Measurements from ENCODE around the gene SET.

SET gene

DNA sequence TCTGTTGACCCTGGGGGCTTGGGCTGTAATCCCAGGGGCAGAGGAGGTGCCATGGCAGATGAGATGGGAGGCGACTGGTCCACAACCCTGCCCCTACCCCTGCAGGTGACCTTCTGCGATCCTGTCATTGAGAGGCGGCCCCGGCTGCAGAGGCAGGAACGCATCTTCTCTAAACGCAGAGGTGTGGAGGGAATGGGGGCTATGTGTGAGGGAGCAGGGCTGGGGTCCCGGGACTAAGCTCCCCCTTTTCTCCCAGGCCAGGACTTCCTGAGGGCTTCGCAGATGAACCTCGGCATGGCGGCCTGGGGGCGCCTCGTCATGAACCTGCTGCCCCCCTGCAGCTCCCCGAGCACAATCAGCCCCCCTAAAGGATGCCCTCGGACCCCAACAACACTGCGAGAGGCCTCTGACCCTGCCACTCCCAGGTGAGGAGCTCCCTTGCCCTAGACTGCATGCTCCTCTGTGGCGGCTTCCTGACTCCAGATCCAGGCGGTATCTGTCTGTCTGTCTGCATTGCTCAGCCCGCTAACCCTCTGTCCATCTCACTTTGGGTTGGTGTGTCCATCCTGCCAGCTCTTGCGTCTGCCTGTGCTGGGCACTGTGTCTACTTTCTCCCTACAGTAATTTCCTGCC is 25.0 kb downstream of the SET start:
- no peak for DNase-seq

DNA sequence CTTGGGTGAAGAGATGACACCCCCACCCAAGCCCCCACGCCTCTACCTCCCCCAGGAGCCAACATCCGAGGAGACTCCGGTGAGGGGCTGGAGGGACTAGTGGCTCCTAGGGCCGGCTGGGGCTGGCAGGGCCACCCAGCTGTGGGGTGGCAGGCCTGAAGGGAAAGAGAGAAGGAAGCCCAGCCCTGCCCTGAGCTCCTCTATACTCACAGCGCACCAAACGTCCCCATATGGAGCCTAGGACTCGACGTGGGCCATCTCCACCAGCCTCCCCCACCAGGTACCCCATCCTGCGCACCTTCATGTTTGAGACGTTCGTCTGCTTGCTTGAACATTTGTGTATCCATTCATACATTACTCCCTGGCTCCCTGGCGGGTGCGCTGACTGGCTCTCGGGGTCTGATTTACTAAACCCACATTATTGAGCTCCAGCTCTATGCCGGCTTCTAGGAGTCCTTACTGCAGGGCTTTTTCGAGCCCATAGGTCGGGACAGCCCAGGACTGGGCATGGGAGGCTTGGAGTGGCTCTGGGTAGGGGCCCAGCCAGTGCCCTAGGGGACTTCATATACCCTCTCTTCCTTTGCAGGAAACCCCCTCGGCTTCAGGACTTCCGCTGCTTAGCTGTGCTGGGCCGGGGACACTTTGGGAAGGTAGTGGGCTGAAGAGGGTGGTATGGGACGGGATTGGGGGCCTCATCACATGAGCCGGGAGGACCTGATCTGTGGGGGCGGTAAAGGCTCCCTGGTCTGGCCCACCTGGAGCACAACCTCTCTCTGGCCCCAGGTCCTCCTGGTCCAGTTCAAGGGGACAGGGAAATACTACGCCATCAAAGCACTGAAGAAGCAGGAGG is 25.8 kb downstream of the SET start:
- DNase-seq = no peak

DNA sequence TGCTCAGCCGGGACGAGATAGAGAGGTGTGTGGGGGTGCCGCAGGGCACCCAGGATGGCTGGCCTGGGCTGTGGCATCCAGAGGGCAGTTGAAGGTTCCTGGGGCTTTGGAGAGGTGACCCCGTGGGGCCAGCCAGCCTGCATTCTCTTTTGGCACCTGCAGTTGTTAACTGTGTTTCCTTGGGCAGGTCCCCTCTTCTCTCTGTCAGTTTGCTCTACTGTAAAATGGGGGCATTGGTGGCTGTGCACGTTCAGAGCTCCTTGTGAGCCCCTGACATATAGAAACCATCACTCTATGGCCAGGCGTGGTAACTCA is 26.4 kb downstream of the SET start:
- no peak for DNase-seq

DNA sequence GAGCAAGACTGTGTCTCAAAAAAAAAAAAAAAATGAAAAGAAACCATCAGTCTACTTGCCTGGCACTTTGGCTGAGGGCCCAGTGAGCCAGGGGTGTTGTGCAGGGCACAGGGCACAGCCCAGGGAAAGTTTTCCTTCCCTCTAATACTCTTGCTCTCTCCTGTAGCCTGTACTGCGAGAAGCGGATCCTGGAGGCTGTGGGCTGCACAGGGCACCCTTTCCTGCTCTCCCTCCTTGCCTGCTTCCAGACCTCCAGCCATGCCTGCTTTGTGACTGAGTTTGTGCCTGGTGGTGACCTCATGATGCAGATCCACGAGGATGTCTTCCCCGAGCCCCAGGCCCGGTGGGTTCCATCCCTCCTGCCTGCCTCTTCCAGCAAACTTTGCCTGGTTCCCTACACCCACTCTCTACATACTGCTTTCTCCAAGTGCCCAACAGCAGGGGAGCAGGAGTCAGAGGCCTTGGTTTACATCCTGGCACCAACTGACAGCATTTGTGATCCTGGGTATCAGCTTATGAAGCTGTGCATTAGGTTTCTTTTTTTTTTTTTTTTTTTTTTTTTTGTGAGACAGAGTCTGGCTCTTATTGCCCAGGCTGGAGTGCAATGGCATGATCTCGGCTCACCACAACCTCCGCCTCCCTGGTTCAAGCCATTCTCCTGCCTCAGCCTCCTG is 27.7 kb downstream of the SET start:
- DNase-seq = no peak

DNA sequence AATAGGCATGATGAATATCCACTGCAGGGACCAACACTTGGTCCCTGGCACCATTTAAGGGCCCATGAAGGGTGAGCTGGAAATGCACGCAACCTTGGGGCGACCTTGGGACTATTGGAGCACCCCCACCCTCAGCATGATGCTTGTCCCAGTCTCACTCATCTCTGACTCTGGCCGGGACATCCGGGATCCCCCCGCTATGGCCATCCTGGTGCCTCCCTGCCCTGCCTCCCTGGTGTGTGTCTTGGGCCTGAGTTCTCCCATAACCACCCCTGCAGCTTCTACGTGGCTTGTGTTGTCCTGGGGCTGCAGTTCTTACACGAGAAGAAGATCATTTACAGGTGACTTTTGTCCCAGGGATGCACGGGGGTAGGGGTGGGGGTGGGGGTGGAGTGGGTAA is 29.0 kb downstream of the SET start:
- DNase-seq = no peak

DNA sequence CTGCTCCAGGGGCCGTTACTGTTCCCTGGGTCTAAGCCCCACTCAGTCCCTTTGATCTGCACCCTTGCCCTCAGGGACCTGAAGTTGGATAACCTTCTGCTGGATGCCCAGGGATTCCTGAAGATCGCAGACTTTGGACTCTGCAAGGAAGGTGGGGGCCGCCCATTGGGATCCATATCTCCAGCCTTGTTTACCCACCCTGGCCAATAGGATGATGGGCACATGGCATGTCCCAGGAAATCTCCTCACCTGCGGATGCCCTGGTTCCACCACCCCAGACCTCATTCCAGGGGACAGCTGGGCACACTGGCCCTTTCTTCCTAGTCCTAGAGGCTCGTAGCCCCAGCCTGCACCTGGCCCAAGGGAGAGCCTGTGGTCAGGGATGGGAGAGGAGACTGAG is 29.5 kb downstream of the SET start:
- no peak for DNase-seq

DNA sequence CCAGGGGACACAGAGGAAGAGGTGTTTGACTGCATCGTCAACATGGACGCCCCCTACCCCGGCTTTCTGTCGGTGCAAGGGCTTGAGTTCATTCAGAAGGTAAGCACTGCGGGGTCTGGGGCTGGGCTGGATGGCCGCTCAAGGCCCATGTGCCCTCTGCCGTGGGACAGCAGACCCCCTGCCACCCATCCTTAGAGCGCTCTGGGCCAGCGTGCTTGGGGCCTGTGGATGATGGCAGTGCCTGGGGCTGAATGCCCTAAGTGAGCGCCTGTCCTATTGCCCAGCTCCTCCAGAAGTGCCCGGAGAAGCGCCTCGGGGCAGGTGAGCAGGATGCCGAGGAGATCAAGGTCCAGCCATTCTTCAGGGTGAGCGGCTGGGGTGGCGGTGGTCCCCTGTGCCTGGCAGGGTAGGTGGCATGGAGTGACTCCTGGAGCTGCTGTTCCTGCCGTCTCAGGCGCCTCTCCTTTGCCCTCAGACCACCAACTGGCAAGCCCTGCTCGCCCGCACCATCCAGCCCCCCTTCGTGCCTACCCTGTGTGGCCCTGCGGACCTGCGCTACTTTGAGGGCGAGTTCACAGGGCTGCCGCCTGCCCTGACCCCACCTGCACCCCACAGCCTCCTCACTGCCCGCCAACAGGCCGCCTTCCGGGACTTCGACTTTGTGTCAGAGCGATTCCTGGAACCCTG is 31.0 kb downstream of the SET start:
- DNase-seq = no peak

DNA sequence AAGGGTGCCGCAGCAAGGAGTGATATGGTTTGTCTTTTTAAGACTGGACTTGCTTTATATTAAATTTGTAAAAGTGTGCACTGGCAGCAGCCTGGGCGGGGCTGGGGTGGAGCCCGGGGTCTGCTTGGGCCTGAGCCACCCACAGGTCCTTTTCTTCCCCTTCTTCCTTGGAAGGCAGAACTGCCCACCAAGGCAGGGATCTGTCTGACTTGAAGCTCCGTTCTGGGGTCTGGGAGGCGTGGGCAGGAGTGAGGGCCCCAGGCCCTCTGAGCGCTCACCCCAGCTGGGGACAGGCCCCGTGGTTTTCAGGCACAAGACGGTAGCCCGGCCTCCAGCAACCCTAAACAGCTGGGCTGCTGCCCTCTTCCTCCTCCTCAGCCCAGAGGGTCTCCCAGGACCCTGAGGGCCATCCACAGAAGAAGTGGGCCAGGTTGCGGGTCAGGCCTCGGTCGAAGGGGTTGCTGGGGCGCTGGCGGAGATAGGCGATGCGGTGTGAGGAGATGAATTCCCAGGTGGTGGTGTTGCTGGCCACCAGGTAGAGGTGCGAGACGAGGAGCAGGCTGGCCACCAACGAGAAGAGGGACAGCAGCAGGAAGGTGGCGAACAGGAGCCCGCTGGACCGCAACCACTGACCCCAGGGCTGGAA is 31.9 kb downstream of the SET start:
- DNase-seq = no peak

DNA sequence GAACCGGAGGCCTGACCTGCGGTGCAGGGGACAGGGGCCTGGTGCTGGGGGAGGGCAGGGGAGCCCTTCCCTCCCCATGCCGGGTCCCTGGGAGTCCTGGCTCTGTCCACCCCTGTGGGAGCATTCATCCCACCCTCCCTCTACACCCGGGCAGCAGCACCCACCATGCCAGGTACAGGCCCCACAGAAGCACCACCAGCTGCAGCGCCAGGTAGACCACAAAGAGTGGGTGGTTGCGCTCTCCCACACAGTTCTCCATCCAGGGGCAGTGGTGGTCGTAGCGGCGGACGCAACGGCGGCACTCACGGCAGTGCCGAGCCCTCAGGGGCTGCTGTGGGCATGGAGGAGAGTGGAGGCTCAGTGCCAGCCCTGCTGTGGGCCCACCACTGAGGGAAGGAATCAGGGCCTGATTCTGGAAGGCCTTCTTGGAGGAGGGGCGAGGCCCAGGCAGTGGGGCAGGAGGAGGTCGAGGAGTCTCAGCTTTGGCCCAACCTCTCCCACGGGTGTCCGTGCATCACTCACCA is 32.5 kb downstream of the SET start:
- DNase-seq = no peak

DNA sequence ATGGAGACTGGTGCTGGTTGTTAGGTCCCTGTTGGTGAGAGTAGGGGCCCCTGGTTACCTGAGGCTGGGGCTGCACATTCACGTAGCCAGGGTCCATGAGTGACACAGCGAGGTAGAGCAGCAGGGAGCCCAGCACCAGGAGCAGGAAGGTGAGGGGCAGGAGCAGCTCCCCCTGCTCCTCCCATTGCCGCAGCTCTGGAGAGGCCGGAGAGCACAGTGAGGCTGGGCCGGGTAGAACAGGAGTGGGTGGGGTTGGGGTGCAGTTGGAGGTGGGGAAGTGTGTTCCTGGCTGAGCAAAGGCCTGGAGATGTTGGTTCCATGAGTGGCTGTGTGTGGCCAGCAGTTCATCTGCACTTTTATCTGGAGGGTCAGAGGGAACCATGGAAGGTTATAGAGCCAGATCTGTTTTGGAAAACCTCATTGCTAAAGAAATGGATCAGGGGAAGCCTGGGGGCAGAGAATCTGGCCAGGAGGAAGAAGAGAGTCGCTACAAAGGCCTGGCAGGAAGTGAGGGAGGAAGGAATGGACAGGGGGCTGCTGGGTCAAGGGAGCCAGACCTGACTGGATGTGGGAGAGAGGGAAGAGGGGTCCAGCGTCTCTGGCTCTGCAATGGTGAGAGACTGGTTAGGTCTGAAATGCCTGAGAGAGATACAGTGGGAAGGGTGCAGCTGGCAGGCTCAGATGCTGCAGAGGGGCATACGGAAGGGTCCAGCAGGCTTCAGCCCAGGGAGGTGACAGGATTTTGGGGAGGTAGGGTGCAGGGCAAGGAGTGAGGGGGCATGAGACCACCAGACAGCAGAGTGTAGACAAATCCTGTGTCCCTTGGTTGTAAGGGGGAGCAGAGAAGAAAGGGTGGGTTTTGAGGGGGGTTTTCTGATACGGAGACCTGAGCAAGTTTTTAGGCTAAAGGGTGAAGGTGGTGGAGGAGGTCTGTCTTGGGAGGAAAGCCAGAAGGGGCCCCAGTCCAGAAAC is 33.6 kb downstream of the SET start:
- no peak for DNase-seq

DNA sequence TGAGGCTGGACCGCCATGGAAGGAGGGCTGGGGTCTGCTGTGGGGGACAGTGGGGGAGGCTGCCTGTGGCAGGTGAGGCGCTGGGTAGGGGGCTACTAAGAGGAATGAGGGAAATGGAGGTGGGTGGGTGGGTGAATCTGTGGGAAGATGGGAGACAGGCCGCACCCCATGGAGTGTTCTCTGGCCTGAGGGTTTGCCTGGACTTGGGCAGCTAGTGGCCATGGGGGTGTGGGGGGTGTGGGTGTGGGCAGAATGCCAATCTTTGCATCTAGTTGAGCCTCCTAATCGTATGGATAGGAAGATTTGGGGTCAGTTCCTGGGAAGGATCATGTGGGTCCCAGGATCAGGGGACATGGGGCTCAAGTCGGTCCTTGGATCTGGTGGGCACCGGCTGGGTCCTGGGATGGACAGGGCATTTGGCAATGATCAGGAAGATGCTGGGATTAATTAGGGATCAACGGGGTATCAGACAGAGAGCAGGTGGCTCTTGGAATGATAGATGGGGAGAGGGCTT is 34.4 kb downstream of the SET start:
- no peak for DNase-seq

DNA sequence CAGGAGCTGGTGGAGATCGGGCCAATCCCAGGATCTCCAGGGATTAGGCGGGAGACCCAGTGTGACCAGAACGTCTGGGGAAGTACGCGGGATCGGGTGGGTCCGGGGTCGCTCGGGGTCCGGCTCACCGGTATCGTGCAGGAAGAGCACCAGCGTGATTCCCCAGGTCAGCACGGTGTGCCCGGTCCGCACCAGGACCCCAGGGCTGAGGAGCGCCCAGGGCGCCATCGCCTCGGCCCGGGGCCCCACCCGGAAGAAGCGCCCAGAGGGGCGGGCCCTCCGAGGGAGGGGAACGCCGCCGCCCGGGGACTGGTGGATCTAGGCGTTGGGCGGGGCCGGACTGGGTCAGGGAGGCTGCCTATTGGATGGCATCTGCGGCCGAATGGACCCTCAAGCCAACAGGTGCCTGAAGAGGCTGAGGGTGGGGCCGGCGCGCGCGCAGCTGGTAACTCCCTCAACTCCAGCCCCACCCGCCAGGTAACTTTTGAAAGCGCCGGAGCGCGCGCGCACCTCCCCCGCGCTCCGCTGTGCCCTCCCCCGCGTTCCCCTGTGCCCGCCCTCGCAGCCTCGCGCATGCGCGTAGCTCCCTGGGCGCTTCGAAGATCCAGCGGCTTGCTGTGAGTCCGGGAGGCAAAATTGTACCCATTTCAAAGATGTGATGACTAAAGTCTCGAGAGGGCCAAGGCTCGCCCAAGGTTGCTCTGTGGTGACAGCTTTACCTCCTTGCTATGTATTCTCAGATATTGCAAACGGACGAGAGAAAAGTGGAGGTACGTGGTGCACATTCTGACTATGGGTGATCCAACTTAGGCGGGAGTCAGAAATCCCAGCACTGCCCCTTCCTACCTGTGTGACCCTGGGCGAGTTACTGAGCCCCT is 35.1 kb downstream of the SET start, which contains the start of gene ZDHHC12:
Gene ZDHHC12 (minus strand): TSS at position 262 of the 878 bp plus-strand sequence. CDS start 34 bp downstream, at position 228.
- DNase-seq = peak; percentile 81

DNA sequence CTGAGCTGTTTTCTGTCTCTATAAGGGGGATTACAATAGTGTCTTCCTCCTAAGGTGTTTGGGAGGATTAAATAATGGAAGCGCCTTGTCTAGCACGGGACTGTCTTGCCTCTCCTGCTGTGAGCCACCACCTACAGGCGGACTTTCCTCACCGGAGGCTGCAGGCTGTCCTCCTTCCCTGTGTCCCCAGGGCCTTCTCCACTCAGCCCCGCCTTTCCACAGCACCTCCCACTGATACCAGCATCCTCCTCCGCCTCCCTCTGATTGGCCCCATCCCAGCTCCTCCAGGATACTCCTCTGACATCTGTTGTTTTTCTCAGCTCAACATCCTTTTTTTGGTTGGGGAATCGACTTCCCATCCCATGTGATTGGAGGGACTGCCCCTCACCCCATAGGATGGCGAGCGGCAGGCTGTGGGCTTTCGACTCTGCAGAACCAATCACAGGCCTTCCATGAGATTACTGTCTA is 35.8 kb downstream of the SET start:
- DNase-seq = peak; percentile 7

DNA sequence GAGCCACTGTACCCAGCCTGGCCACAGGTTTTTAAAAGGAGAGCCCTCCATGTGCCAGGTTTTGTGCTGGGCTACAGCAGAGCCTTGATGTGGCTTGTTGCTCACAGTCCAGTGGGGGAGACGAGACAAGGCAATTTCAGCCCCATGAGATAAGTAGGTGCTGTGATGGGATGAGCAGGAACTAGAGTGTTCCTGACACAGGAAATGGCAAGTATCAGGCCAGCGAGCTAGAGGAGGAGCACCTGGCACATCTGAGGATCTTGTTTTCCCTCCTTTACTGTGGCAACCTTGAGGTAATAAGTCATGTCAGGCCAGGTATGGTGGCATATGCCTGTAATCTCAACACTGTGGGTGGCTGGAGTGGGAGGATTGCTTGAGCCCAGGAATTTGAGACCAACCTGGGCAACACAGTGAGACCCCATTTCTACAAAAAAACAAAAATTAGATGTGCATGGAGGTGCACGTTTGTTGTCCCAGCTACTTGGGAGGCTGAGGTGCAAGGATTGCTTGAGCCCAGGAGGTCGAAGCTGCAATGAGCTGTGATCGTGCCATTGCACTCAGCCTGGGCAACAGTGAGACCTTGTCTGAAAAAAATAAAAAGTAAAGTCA is 38.7 kb downstream of the SET start:
- DNase-seq = no peak

DNA sequence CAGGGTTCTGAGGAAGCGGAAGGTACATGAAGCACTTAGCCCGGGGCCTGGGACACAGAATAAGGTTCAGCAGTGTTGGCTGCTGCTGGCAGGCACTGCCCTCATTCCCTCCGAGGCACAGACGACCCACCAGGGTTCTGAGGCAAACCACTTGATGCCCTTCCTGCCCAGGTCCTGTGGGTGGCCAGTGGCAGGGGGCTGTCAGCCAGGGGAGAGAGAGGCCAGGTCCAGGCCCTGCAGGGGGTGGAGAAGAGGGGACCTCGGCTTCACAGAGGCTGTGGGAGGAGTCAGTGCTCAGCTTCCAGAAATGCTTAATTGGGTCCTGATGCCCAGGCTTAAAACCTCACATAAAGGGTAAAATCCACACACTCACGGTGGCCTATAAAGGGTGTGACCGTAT is 39.3 kb downstream of the SET start:
- no peak for DNase-seq

DNA sequence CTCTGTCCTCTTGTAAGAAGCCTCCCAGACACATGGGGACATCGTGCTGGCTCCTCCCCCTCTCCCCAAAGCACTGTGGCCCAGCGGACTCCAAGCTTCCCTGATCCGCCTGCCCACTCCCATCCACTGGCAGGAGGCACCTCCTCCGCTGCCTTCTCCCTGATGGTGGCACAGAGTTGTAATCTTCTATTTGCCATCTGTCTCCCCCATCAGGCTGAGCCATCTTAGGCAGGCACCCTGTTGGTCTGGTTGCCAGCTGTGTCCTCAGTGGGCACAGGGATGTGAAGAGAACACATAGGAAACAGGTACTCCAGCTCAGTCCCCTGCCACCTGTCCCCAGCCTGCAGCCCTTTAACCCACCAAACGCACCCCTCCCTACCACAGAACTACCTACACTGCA is 40.3 kb downstream of the SET start:
- DNase-seq = no peak

DNA sequence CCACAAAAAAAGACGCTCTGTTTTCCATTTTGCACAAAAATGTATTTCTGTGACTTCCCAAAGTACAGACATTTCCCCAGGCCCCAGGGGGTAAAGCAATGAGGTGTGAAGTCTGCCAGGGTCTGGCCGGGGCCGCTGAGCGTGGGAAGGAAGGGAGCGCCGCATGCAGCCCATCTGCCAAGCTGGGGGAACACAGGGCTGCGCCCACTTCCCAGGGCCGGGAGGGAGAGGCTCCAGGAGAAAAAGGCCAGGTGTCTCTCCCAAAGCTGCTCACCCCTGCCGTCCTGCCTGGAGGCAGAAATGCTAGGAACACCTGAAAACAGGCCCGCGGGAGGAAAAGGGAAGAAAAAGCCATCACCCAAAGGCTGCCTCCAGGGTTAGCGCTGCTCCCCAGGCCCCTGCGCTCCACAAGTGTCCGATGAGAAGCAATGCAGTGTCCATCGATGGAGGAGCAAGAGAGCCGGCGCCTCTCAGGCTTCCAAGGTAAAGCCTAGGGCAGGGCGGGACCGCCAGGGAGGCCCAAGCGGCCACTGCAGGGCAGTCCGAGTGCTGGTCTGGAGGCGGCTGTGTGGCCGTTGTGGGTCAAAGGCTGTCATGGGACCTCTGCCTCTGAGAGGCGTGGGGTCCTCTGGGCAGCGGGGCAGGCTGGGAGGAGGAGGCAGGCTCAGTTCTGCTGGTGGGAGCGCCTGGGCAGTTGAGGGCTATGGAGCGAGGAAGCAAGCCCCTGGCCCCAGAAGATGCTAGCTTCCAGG is 40.9 kb downstream of the SET start:
- no peak for DNase-seq

DNA sequence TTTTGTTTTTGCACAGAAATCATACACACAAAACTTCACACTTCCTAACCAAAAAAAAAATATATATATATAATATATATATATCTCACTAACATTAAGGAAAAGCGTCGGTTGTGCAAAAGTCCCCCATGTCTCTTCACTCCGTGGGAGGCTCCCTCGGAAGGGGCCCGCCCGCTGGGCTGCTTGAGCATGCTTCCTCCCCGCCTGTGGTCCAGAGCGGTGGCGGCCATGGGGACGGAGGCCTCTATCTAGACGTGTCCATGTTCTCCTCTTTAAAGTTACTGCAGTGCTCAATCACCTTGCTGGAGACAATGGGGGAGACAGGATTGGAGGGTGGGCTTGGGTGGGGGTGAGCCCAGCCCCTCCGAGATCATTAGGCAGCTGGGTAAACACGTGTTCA is 42.1 kb downstream of the SET start:
- no peak for DNase-seq

DNA sequence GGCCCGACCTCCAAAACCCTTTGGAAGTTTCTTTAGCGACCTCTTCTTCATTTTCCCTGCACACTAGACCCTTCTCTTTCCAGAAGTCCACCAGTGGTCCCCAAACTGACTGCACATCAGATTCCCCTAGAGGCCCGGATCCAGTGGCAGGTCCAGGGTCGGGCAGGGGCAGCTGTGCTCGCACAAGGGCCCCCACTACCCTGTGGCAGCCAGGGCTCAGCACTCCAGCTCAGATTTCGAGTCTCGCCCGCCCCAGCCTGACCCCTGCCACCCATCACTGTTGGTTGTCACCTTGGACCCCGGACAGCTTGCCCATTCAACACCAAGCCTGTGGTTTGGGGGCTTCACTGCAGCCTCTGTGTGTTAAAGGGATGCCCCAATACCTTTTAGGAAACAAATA is 42.7 kb downstream of the SET start:
- DNase-seq = no peak

Data from NCI-H187 treated with DMSO at 0.1 percent for 48 hours (cell line).